LNCAP (cell line): ENCODE results near the gene ST8SIA2.

ENCODE experiments used
- CTCF ChIP-seq: fragments of 450-650 bp; IDR thresholded peaks from 2 replicates; pipeline ENCODE4 v1.5.1; 2017; ENCODE audit warnings: mild to moderate bottlenecking

ST8SIA2 gene

DNA sequence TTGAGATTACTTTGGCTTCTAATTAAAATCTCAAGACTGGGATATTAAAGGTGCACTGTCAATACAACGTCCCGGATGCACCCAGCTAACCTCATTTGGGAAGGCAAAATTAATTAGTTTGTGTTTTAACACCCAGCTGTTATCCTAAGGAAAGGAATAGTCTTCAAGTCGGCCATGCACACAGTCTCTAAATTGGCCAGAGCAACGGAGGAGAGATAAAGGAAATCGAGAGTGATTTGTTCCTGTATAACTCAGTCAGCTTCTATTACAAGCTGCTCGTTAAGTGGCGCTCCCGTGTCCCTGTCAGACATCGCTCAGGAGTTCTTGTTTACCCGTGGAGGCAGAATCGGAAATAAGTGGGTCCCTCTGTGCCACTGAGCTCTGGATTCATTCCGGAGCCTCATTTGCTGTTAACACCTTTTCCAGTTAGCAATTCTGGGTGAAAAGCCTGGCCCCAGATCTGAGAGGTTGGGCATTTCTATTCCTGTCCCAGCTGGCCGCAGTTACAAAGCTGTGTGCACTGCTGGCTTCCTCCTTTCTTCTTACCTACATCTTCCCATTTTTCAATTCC, 63.9 kb downstream of the ST8SIA2 start:
- no peak for TF ChIP-seq CTCF

DNA sequence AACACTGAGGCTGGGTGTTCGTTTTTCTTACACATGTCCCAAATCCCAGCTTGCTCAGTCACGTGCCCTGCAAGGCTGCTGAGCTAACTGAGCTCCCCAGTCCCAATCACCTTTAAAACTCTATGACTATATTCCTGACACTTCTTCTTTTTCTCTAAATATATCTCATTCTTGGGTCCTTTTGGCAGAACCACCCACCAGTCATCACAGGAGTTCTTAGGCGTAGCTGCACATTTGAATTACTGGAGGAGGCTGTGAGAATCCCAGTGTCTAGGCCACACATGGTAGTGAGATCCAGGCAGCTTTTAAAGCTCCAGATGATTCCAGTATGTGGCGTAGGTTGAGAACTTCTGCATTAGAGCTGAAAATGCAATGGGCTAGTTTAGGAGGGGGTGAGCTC, 66.3 kb downstream of the ST8SIA2 start:
- TF ChIP-seq CTCF, result no peak

DNA sequence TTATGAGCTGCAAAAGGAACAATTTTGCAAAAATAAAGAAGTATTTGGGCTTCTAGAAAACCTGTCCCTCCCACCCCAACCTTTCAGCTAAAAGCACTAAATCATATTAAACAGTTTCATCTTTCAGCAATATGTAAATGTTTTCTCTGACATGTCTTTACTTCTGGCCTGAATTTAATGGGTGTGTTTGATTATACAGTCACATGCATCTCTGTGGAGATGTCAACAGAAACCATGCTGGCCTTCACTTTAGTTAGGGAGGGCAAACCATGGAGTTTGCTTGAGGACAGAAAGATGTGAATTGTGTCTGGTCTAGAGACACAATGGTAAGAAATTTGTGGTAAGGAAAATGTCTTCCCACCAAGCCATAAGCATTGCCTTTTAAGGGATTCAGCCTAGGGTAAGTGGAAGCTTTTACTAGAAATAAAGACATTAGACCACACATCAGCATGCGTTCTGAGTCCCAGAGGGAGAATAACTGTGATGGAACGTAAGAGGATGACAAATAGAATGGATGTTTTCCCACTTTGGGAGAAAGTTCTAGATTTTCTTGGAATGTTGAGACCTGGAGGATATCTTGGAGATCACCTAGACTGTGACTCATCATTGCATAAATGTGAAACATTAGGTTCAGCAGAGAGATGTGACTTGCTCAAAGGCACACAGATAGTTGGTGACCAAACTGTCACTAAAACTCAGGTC, 68.9 kb downstream of the ST8SIA2 start:
- no peak for TF ChIP-seq CTCF

DNA sequence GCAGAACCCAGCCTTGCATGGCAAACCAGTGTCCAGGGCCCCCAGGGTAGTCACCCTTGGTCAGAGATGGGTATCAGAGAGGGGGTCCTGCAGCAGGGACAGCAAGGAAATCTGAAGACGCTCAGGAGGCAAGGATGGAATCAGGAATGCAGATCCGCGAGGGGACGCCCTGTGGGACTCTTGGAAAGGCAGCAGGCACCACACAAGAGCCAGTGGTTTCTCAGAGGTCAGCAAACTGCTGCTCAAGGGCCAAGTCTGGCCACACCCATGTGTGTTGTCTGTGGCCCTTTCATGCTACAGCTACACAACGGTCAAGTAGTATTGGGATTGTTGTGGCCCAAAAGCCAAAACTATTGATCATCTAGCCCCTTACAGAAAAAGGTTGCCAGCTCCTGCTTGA, 69.7 kb downstream of the ST8SIA2 start:
- no peak for TF ChIP-seq CTCF

GRCh38 chr15:92463826-92464225, 70.1 kb downstream of the ST8SIA2 start:
- no peak for TF ChIP-seq CTCF

GRCh38 chr15:92466834-92467233, 73.2 kb downstream of the ST8SIA2 start:
- no peak for TF ChIP-seq CTCF

- no peak for TF ChIP-seq CTCF
Observed at GRCh38 chr15:92467245-92467644, 73.6 kb downstream of the ST8SIA2 start.
